ENCODE results near the gene CIB4. TPM values are rescaled to one million over a fixed set of nuclear protein-coding genes. Genes with fewer than 3 reads are reported as not detected.
"Not testable (repeated sequence)": the region's sequence is repeated elsewhere in the genome, so short reads cannot be mapped to it uniquely, and the experiment has no call there.

Gene CIB4
- total RNA-seq, 1 experiment from 2014 or later = not detected

DNA sequence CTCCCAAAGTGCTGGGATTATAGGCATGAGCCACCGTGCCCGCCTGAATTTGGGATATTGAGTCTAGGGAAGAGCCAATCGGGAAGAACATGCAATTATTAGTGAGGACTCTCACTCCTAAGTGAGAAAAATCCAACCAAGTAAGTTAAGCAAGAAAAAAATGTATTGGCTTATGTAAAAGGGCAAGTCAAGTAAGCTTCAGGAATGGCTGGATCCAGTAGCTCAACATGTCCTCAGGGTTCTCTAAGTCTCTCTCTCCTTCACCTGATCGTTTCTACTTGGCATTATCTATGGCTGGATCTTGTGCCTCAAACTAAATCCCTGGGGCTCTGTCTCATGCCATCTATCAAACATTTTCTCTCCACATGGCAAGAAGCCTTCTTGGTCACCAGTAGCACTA, 16.1 kb upstream of the CIB4 start:
- Mint-ChIP-seq H3K27me3 (ENCODE audit: low read depth) (peaks cover 8% of the 10 kb centered on the region; the same call in 1 of the 2 replicates), H3K4me1 (peaks cover 21% of the 10 kb centered on the region), H3K27ac (no peak overlapping the region), H3K36me3 (peaks cover 17% of the 10 kb centered on the region), H3K9me3 (peaks cover 35% of the 10 kb centered on the region), H3K4me3 (no peak overlapping the region)
- CTCF ChIA-PET = interaction anchor here (0.6 kb wide), 2 partner anchors 36 to 183 kb away, joined by 3 read pairs; no protein-coding TSS in a partner anchor
- TF ChIP-seq ZNF423 (CRISPR knock-in tag; IDR thresholded peaks at IDR 0.05) = no peak
- TF ChIP-seq MLX (CRISPR knock-in tag; IDR thresholded peaks at IDR 0.05) = no peak
- ATAC-seq (no peak), DNase-seq (ENCODE audit: low spot score) (no peak)
- POLR2A ChIA-PET = no interaction called here

DNA sequence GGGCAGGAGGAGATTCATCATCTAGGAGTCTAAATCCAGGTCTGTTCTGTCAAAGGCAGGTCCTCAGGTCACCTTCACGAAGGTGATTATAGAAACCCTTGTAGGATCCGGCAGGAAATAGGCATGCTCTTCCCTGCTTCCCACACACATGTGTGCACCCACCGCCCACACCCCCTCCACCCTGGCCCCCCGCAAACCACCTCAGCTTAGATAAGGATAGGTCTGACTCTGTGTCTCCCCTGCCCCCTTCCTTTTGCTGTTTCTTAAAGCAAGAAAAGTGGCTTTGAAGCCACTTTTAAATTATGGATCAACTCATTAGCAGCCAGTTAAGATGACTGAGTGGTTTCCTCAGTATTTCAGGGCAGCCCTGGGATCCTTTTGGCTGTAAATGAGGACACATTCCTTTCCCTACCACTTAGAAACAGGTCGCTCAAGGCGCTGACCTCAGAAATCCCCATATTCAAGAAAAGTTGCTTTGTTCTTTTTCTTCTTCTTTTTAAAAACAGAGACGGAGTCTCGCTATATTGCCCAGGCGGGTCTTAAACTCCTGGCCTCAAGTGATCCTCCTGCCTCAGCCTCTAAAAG, 14.5 kb upstream of the CIB4 start:
- H3K4me3 Mint-ChIP-seq = no peak overlapping the region
- peak; percentile 79 for ATAC-seq
- peaks cover 28% of the 10 kb centered on the region for H3K9me3 Mint-ChIP-seq
- H3K27me3 Mint-ChIP-seq (ENCODE audit: low read depth) = peaks cover 12% of the 10 kb centered on the region; the same call in 1 of the 2 replicates
- no peak for DNase-seq (ENCODE audit: low spot score)
- CTCF ChIA-PET = no interaction called here
- peak overlapping the region; percentile 64 for H3K27ac Mint-ChIP-seq
- POLR2A ChIA-PET = no interaction called here
- peaks cover 10% of the 10 kb centered on the region for H3K36me3 Mint-ChIP-seq
- TF ChIP-seq ELF4 (CRISPR knock-in tag; IDR thresholded peaks at IDR 0.05; ENCODE audit: low read depth) (no peak), ZNF121 (CRISPR knock-in tag; IDR thresholded peaks at IDR 0.05) (0 out of 2 replicates have a peak, but pooled peaks have one; percentile 52)
- peaks cover 21% of the 10 kb centered on the region for H3K4me1 Mint-ChIP-seq

DNA sequence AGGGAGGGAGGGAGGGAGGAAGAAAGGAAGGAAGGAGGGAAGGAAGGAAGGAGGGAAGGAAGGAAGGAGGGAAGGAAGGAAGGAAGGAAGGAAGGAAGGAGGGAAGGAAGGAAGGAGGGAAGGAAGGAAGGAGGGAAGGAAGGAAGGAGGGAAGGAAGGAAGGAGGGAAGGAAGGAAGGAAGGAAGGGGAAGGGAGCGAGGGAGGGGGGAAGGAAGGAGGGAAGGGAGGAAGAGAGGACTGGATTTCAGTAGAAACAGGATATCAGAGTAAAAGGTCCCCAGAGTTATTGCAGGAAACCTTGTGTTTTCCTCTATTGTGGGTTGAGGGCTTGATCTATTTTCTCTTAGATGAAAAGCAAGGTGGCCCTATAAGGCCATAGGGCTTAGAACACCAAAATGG, 14.0 kb upstream of the CIB4 start:
- H3K27ac Mint-ChIP-seq; H3K27me3 Mint-ChIP-seq (ENCODE audit: low read depth); ATAC-seq; DNase-seq (ENCODE audit: low spot score); H3K36me3 Mint-ChIP-seq; POLR2A ChIA-PET; H3K4me3 Mint-ChIP-seq: not testable (repeated sequence)
- Mint-ChIP-seq H3K9me3 (peaks cover 28% of the 10 kb centered on the region), H3K4me1 (peaks cover 21% of the 10 kb centered on the region)
- CTCF ChIA-PET = interaction anchor here (0.6 kb wide), 1 partner anchor 705 kb away, joined by 4 read pairs; no protein-coding TSS in a partner anchor

- Mint-ChIP-seq H3K4me3 (no peak overlapping the region), H3K36me3 (no peaks in the 10 kb centered on the region; the same call in 1 of the 2 replicates), H3K27ac (no peak overlapping the region), H3K4me1 (peaks cover 21% of the 10 kb centered on the region), H3K27me3 (ENCODE audit: low read depth) (0 out of 2 replicates have a peak, but pooled peaks cover 8% of the 10 kb centered on the region), H3K9me3 (peaks cover 16% of the 10 kb centered on the region)
- DNase-seq (ENCODE audit: low spot score) = no peak
- ChIA-PET CTCF (no interaction called here), POLR2A (no interaction called here)
- no peak for ATAC-seq
- TF ChIP-seq MXD4 (CRISPR knock-in tag; IDR thresholded peaks at IDR 0.05; ENCODE audit: borderline replicate concordance) (no peak), NR1H2 (CRISPR knock-in tag; IDR thresholded peaks at IDR 0.05) (no peak), CREB1 (CRISPR knock-in tag; IDR thresholded peaks at IDR 0.05) (no peak), ZNF138 (CRISPR knock-in tag; conservative IDR thresholded peaks at IDR 0.05) (no peak), ZNF121 (CRISPR knock-in tag; IDR thresholded peaks at IDR 0.05) (no peak), PRRX2 (CRISPR knock-in tag; IDR thresholded peaks at IDR 0.05) (no peak), SMAD4 (CRISPR knock-in tag; IDR thresholded peaks at IDR 0.05) (no peak), ETV6 (CRISPR knock-in tag; IDR thresholded peaks at IDR 0.05) (no peak), USF2 (CRISPR knock-in tag; IDR thresholded peaks at IDR 0.05) (no peak)
- TF ChIP-seq, protein P1, sequence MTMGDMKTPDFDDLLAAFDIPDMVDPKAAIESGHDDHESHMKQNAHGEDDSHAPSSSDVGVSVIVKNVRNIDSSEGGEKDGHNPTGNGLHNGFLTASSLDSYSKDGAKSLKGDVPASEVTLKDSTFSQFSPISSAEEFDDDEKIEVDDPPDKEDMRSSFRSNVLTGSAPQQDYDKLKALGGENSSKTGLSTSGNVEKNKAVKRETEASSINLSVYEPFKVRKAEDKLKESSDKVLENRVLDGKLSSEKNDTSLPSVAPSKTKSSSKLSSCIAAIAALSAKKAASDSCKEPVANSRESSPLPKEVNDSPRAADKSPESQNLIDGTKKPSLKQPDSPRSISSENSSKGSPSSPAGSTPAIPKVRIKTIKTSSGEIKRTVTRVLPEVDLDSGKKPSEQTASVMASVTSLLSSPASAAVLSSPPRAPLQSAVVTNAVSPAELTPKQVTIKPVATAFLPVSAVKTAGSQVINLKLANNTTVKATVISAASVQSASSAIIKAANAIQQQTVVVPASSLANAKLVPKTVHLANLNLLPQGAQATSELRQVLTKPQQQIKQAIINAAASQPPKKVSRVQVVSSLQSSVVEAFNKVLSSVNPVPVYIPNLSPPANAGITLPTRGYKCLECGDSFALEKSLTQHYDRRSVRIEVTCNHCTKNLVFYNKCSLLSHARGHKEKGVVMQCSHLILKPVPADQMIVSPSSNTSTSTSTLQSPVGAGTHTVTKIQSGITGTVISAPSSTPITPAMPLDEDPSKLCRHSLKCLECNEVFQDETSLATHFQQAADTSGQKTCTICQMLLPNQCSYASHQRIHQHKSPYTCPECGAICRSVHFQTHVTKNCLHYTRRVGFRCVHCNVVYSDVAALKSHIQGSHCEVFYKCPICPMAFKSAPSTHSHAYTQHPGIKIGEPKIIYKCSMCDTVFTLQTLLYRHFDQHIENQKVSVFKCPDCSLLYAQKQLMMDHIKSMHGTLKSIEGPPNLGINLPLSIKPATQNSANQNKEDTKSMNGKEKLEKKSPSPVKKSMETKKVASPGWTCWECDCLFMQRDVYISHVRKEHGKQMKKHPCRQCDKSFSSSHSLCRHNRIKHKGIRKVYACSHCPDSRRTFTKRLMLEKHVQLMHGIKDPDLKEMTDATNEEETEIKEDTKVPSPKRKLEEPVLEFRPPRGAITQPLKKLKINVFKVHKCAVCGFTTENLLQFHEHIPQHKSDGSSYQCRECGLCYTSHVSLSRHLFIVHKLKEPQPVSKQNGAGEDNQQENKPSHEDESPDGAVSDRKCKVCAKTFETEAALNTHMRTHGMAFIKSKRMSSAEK (CRISPR knock-in tag; IDR thresholded peaks at IDR 0.05; ENCODE audit: borderline replicate concordance) = no peak
- TF ChIP-seq, protein P2, sequence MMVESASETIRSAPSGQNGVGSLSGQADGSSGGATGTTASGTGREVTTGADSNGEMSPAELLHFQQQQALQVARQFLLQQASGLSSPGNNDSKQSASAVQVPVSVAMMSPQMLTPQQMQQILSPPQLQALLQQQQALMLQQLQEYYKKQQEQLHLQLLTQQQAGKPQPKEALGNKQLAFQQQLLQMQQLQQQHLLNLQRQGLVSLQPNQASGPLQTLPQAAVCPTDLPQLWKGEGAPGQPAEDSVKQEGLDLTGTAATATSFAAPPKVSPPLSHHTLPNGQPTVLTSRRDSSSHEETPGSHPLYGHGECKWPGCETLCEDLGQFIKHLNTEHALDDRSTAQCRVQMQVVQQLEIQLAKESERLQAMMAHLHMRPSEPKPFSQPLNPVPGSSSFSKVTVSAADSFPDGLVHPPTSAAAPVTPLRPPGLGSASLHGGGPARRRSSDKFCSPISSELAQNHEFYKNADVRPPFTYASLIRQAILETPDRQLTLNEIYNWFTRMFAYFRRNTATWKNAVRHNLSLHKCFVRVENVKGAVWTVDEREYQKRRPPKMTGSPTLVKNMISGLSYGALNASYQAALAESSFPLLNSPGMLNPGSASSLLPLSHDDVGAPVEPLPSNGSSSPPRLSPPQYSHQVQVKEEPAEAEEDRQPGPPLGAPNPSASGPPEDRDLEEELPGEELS (CRISPR knock-in tag; IDR thresholded peaks at IDR 0.05) = no peak
- TF ChIP-seq, protein P3, sequence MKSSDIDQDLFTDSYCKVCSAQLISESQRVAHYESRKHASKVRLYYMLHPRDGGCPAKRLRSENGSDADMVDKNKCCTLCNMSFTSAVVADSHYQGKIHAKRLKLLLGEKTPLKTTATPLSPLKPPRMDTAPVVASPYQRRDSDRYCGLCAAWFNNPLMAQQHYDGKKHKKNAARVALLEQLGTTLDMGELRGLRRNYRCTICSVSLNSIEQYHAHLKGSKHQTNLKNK (CRISPR knock-in tag; IDR thresholded peaks at IDR 0.05) = no peak
- TF ChIP-seq, protein P4, sequence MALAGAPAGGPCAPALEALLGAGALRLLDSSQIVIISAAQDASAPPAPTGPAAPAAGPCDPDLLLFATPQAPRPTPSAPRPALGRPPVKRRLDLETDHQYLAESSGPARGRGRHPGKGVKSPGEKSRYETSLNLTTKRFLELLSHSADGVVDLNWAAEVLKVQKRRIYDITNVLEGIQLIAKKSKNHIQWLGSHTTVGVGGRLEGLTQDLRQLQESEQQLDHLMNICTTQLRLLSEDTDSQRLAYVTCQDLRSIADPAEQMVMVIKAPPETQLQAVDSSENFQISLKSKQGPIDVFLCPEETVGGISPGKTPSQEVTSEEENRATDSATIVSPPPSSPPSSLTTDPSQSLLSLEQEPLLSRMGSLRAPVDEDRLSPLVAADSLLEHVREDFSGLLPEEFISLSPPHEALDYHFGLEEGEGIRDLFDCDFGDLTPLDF (CRISPR knock-in tag; IDR thresholded peaks at IDR 0.05) = no peak
- TF ChIP-seq, protein P5, sequence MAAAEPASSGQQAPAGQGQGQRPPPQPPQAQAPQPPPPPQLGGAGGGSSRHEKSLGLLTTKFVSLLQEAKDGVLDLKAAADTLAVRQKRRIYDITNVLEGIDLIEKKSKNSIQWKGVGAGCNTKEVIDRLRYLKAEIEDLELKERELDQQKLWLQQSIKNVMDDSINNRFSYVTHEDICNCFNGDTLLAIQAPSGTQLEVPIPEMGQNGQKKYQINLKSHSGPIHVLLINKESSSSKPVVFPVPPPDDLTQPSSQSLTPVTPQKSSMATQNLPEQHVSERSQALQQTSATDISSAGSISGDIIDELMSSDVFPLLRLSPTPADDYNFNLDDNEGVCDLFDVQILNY (CRISPR knock-in tag; IDR thresholded peaks at IDR 0.05) = no peak
Observed at GRCh38 chr2:26654061-26654340, 12.8 kb upstream of the CIB4 start.

Measured in WTC11 (cell line).